DOHH2 (cell line): ENCODE results near the gene AXDND1.

Source experiments
- H3F3A ChIP-seq: fragments of 200-600 bp; sonication (generic), shearing (Covaris generic); 2 replicates; pipeline ENCODE4 v1.6.0; 2016; ENCODE audit warnings: antibody characterized with exemption, mild to moderate bottlenecking; ENCODE audit not compliant: control insufficient read depth, insufficient read depth
- H3K27ac ChIP-seq: fragments of 200-600 bp; sonication (generic); 2 replicates; pipeline ENCODE4 v1.5.1; 2014; ENCODE audit warnings: low read depth, mild to moderate bottlenecking, low read length, moderate library complexity
- H3K27me3 ChIP-seq: fragments of 200-600 bp; sonication (generic); 2 replicates; pipeline ENCODE4 v1.6.1; 2014; ENCODE audit warnings: mild to moderate bottlenecking, low read length, mixed read lengths; ENCODE audit not compliant: control insufficient read depth
- H3K36me3 ChIP-seq: fragments of 200-600 bp; sonication (generic); 2 replicates; pipeline ENCODE4 v1.6.1; 2014; ENCODE audit warnings: mild to moderate bottlenecking, low read length, moderate library complexity, mixed read lengths; ENCODE audit not compliant: control insufficient read depth
- H3K4me1 ChIP-seq: fragments of 200-600 bp; sonication (generic); 2 replicates; pipeline ENCODE4 v1.6.1; 2014; ENCODE audit warnings: mild to moderate bottlenecking, low read length, mixed read lengths; ENCODE audit not compliant: control insufficient read depth
- H3K4me2 ChIP-seq: fragments of 200-600 bp; sonication (generic); 2 replicates; pipeline ENCODE4 v1.6.0; 2014; ENCODE audit warnings: mild to moderate bottlenecking, low read length, moderate library complexity
- H3K4me3 ChIP-seq: fragments of 200-600 bp; sonication (generic); 2 replicates; pipeline ENCODE4 v1.5.1; 2014; ENCODE audit warnings: mild to moderate bottlenecking, low read length, mixed read lengths
- H3K79me2 ChIP-seq: fragments of 200-600 bp; sonication (generic); 2 replicates; pipeline ENCODE4 v1.6.1; 2014; ENCODE audit warnings: mild to moderate bottlenecking, low read length, mixed read lengths; ENCODE audit not compliant: control insufficient read depth
- H3K9me2 ChIP-seq: fragments of 200-600 bp; sonication (generic); replicated peaks from 2 replicates; pipeline ENCODE4 v1.6.1; 2014; ENCODE audit warnings: mild to moderate bottlenecking, low read length, mixed read lengths; ENCODE audit not compliant: control insufficient read depth
- H3K9me3 ChIP-seq: fragments of 200-600 bp; sonication (generic); 2 replicates; pipeline ENCODE4 v1.6.1; 2014; ENCODE audit warnings: antibody characterized with exemption, low read length, mixed read lengths; ENCODE audit not compliant: control insufficient read depth, insufficient read depth
- H4K20me1 ChIP-seq: fragments of 200-600 bp; sonication (generic); 2 replicates; pipeline ENCODE4 v1.6.0; 2014; ENCODE audit warnings: low read depth, mild to moderate bottlenecking, antibody characterized with exemption, low read length, moderate library complexity; ENCODE audit not compliant: control insufficient read depth, insufficient read depth
- EZH2phosphoT487 ChIP-seq: fragments of 200-600 bp; sonication (generic); IDR thresholded peaks from 2 replicates; pipeline ENCODE4 v1.6.1; 2017; ENCODE audit warnings: borderline replicate concordance, mild to moderate bottlenecking, antibody characterized with exemption, low read length, moderate library complexity, mixed read lengths
- TF ChIP-seq, protein P1 (sequence below): fragments of 200-600 bp; sonication (generic); IDR thresholded peaks from one replicate; pipeline ENCODE4 v1.5.1; 2014; ENCODE audit warnings: antibody characterized with exemption, mild to moderate bottlenecking, low read depth, low read length; ENCODE audit not compliant: poor library complexity, severe bottlenecking

Gene AXDND1

DNA sequence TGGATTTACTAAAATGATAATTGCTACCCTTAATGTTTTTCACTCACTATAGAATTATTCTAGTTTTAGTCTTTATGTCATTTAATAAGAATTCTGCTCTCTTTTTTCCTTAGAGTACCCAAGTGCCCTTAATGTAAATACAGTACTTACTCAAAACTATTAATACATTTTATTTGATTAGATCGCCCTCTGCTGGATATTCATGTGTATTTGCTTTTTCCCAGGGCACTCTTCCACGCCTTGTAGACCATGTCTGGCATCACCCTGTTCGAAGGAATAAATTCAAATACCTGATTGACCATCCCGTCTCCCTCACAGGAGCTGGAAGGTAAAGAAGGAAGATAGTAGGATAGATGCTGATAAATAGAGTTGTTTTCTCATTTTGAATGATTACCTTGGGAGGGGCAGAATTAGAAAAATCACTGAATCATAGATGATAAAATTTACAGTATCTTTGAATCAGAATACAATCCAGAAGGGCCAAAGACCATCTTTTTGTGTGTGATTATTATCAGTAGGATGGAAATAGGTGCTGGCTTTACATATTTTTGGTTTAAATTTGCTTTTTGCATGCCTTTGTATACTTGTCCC lies 4.1 kb downstream of the AXDND1 start:
- H3K79me2 ChIP-seq, result no peaks in the 10 kb centered on the region
- no peak for TF ChIP-seq EZH2phosphoT487
- TF ChIP-seq, protein P1, sequence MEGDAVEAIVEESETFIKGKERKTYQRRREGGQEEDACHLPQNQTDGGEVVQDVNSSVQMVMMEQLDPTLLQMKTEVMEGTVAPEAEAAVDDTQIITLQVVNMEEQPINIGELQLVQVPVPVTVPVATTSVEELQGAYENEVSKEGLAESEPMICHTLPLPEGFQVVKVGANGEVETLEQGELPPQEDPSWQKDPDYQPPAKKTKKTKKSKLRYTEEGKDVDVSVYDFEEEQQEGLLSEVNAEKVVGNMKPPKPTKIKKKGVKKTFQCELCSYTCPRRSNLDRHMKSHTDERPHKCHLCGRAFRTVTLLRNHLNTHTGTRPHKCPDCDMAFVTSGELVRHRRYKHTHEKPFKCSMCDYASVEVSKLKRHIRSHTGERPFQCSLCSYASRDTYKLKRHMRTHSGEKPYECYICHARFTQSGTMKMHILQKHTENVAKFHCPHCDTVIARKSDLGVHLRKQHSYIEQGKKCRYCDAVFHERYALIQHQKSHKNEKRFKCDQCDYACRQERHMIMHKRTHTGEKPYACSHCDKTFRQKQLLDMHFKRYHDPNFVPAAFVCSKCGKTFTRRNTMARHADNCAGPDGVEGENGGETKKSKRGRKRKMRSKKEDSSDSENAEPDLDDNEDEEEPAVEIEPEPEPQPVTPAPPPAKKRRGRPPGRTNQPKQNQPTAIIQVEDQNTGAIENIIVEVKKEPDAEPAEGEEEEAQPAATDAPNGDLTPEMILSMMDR, result peak; percentile 73
- H3K4me3 ChIP-seq, result no peak overlapping the region
- H3K36me3 ChIP-seq, result no peaks in the 10 kb centered on the region
- H3K4me2 ChIP-seq, result no peak overlapping the region
- peaks cover 7% of the 10 kb centered on the region for H3K4me1 ChIP-seq
- no peaks in the 10 kb centered on the region for H3F3A ChIP-seq
- H3K9me2 ChIP-seq, result no peaks in the 10 kb centered on the region
- no peaks in the 10 kb centered on the region for H3K9me3 ChIP-seq
- H3K27ac ChIP-seq, result no peak overlapping the region
- no peaks in the 10 kb centered on the region for H4K20me1 ChIP-seq
- H3K27me3 ChIP-seq, result no peaks in the 10 kb centered on the region

DNA sequence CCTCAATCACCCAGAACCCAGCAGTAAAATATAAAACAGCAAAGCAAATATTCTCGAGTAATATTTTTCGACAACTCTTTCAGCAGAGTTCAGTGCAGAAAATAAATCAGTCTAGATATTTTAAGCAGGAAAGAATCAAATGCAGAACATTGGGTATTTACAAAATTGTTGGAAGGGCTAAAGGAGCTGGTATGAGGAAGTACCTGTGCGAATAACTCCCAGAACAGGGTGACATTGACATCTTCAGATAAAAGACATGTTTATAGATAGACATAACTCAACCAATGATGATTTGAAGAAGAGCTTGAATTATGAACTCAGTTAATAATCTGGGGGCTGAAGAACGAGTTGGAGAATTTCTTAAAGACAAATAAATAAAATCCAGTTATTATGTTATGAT lies 6.4 kb downstream of the AXDND1 start:
- no peaks in the 10 kb centered on the region for H3F3A ChIP-seq
- no peaks in the 10 kb centered on the region for H3K79me2 ChIP-seq
- no peaks in the 10 kb centered on the region for H3K27me3 ChIP-seq
- no peak for TF ChIP-seq EZH2phosphoT487
- TF ChIP-seq, protein P1, result no peak
- no peaks in the 10 kb centered on the region for H3K4me1 ChIP-seq
- no peak overlapping the region for H3K4me3 ChIP-seq
- H3K27ac ChIP-seq, result no peak overlapping the region
- H4K20me1 ChIP-seq, result no peaks in the 10 kb centered on the region
- no peaks in the 10 kb centered on the region for H3K9me3 ChIP-seq
- H3K9me2 ChIP-seq, result no peaks in the 10 kb centered on the region
- no peak overlapping the region for H3K4me2 ChIP-seq
- no peaks in the 10 kb centered on the region for H3K36me3 ChIP-seq

DNA sequence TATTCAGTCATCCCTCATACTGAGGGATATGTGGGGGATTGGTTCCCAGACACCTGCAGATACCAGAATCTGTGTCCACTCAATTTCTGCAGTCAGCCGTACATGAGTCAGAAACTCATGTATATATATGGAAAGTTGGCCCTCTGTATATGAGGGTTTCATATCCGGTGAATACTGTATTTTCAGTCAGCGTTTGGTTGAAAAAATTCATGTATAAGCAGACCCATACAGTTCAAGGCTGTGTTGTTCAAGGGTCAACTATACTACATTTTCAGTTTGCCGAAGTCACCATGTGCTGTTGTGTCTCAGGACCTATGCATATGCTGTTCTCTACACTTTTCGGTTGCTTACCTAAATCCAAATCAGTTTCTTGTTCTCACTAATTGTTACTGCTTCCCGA lies 10.5 kb downstream of the AXDND1 start:
- H4K20me1 ChIP-seq, result no peaks in the 10 kb centered on the region
- H3K9me3 ChIP-seq, result no peaks in the 10 kb centered on the region
- no peaks in the 10 kb centered on the region for H3K4me1 ChIP-seq
- H3F3A ChIP-seq, result no peaks in the 10 kb centered on the region
- H3K9me2 ChIP-seq, result no peaks in the 10 kb centered on the region
- no peak overlapping the region for H3K4me3 ChIP-seq
- no peaks in the 10 kb centered on the region for H3K79me2 ChIP-seq
- H3K27me3 ChIP-seq, result no peaks in the 10 kb centered on the region
- H3K4me2 ChIP-seq, result no peak overlapping the region
- TF ChIP-seq, protein P1, result no peak
- no peak for TF ChIP-seq EZH2phosphoT487
- no peak overlapping the region for H3K27ac ChIP-seq
- H3K36me3 ChIP-seq, result no peaks in the 10 kb centered on the region

DNA sequence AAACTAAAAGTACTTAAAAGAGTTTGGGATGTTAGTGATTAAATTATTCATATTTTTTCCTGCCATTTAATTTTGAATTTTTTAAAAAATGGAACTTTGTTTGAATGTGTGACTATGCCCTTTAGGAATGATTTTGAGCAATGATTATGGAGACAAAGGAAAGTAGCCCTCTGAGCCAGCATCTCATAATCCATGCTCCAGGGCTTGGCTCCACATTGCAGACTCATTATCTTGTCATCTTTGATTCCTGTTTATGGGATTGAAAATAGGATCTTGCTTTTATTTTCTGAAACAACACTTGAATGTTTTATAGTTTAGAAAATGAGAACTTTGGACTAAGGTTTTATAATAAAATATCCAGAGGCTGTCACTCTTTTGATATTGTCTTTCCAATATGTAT lies 14.5 kb downstream of the AXDND1 start:
- Histone ChIP-seq H3F3A (no peaks in the 10 kb centered on the region), H3K4me3 (no peak overlapping the region), H3K27ac (no peak overlapping the region), H3K9me3 (no peaks in the 10 kb centered on the region), H3K36me3 (no peaks in the 10 kb centered on the region), H4K20me1 (no peaks in the 10 kb centered on the region), H3K9me2 (no peaks in the 10 kb centered on the region), H3K79me2 (no peaks in the 10 kb centered on the region), H3K27me3 (no peaks in the 10 kb centered on the region), H3K4me2 (no peak overlapping the region), H3K4me1 (no peaks in the 10 kb centered on the region)
- TF ChIP-seq EZH2phosphoT487, result no peak
- TF ChIP-seq, protein P1, result no peak
